K562 (cell line): ENCODE measurements around the gene CMTM4. TPM values are rescaled to one million over a fixed set of nuclear protein-coding genes. Genes with fewer than 3 reads are reported as not detected.

ENCODE experiments used
- ETV1 ChIP-seq: fragments of 450-650 bp; conservative IDR thresholded peaks from 2 replicates; pipeline ENCODE4 v1.6.1; 2016; ENCODE audit warnings: missing genetic modification characterization, control low read depth, low read depth, missing compliant biosample characterization
- HMGN3 ChIP-seq: IDR thresholded peaks from 2 replicates; pipeline ENCODE4 v1.6.1; 2011; ENCODE audit warnings: borderline replicate concordance, low read depth, mild to moderate bottlenecking, mixed read lengths, low read length; ENCODE audit not compliant: insufficient read length; ENCODE audit errors: extremely low read depth
- KDM2B ChIP-seq: fragments of 250-450 bp; sonication (Bioruptor Pico); IDR thresholded peaks from 2 replicates; pipeline ENCODE4 v1.8.0; 2021; ENCODE audit warnings: mild to moderate bottlenecking, moderate library complexity
- MGA ChIP-seq: fragments of 450-650 bp; IDR thresholded peaks from 2 replicates; pipeline ENCODE4 v1.6.1; 2016; ENCODE audit warnings: mild to moderate bottlenecking, moderate library complexity
- MYC ChIP-seq, 2 experiments: fragments of 250-450 bp in 1 of 2; sonication (Bioruptor Pico) in 1 of 2; IDR thresholded peaks; 2 replicates each; pipeline versions ENCODE4 v1.5.1 to v1.6.1; 2012 to 2021; ENCODE audit warnings: low read depth in 2 of 2, borderline replicate concordance in 1 of 2, improper control_type of control experiment in 1 of 2, low read length in 1 of 2, mild to moderate bottlenecking in 1 of 2, moderate library complexity in 1 of 2
- NRF1 ChIP-seq, 2 experiments: fragments of 450-650 bp; IDR thresholded peaks in 1 of 2; conservative IDR thresholded peaks in 1 of 2; 2 replicates each; pipeline ENCODE4 v1.6.1; 2014; ENCODE audit warnings: mild to moderate bottlenecking in 2 of 2
- PHF8 ChIP-seq: fragments of 200-600 bp; sonication (generic); IDR thresholded peaks from 2 replicates; pipeline ENCODE4 v1.6.1; 2012; ENCODE audit warnings: mixed run types, mild to moderate bottlenecking, inconsistent platforms, low read length, moderate library complexity, borderline replicate concordance
- POLR2B ChIP-seq: fragments of 450-650 bp; IDR thresholded peaks from 2 replicates; pipeline ENCODE4 v1.6.1; 2018; ENCODE audit warnings: low read depth; ENCODE audit not compliant: partially characterized antibody
- SRF ChIP-seq, 2 experiments: fragments of 250-450, 450-650 bp in 1 of 2; sonication (Bioruptor Pico) in 1 of 2; sonication (generic) in 1 of 2; formaldehyde crosslinking; IDR thresholded peaks; 2 replicates each; pipeline versions ENCODE4 v1.5.0 to v1.5.1; 2020 to 2022; ENCODE audit warnings: mild to moderate bottlenecking in 1 of 2, missing genetic modification reagents in 1 of 2
- STAT5B ChIP-seq: fragments of 250-450 bp; sonication (Bioruptor Pico); IDR thresholded peaks from 2 replicates; pipeline ENCODE4 v1.8.0; 2021; ENCODE audit warnings: mild to moderate bottlenecking, inconsistent platforms
- ZNF57 ChIP-seq: fragments of 450-650 bp; formaldehyde crosslinking; IDR thresholded peaks from 2 replicates; pipeline ENCODE4 v1.4.0; 2020; ENCODE audit warnings: mild to moderate bottlenecking, moderate library complexity
- polyA plus RNA-seq, 8 experiments: library from polyadenylated mRNA; depleted of rRNA in 4 of 8; stranded (reverse) in 5 of 8; unstranded in 3 of 8; fragments of >200 nt; fragmentation: Nextera tagmentation in 2 of 8; fragmentation: Illumina TruSeq in 1 of 8; extraction: Ambion mirVana in 2 of 8; extraction: Trizol in 1 of 8; gene quantifications; 2 replicates each; pipeline versions ENCODE4 v1.2.1 to v1.2.3, GENCODE V29; 2011 to 2014; ENCODE audit warnings: inconsistent platforms in 1 of 8, missing spikeins in 1 of 8
- total RNA-seq, 7 experiments: library from RNA; depleted of rRNA in 6 of 7; stranded (reverse); fragments of >200 nt in 6 of 7; fragmentation: Illumina TruSeq in 2 of 7; extraction: Trizol in 2 of 7; gene quantifications; 2 replicates each; pipeline versions ENCODE4 v1.2.1 to v1.2.3, GENCODE V29; 2011 to 2021; ENCODE audit warnings: low replicate concordance in 1 of 7
- TF ChIP-seq, protein P1 (sequence below): fragments of 250-450 bp; sonication (Bioruptor Pico); IDR thresholded peaks from 2 replicates; pipeline ENCODE4 v1.8.0; 2022; ENCODE audit warnings: inconsistent platforms, mild to moderate bottlenecking, moderate library complexity, borderline replicate concordance

The CMTM4 gene
- total and polyA plus RNA-seq, 9 of the 15 experiments (the other 6 are each of a cell fraction or from before 2014, with no cell fraction given): 2.0 to 21.3 (median 12.5) TPM

DNA sequence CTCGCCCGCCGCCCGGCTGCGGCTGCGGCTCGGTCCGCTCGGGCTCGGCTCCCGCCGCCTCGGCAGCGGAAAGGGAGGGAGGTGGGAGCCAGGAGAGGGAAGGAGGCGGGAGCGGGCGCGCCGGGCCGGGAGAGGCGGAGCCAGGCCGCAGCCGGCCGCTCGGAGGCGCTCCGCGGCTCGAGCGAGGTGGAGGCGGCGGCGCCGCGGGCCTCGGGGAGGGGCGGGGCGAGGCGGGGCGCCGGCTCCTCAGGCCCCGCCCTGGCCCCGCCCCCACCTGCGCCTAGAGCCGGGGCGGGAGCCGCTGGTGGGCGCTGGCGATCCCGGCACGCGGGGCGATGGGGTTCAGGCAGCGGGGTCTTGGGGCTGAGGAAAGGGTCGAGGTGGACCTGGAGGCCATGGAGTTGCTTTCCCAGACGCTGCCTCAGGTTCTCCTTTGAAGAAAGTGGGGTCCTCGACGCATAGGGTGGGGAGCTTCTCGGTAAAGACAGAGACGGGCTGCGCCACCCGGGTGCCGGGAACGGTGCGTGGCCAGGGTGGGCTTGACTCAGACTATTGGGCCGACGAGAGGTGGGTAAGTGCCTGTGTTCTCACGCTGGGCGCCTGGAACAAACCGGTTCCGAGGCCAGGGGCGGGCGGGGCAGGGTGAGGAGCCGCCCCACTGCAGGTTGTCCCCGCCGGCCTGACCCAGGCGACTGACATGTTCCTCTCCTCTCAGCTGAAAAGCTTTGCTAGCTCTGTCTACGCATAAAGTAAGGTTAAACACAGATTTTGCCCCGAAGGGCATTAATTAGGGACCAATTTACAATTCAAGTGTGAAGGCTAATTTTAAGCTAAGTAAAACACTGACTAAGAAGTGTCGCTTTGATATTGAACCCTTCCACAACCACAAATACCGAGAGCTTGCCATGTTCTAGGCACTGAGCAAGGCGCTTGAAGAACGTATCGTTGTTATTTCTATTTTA lies at the start of gene CMTM4 (continued):
- TF ChIP-seq, protein P1, sequence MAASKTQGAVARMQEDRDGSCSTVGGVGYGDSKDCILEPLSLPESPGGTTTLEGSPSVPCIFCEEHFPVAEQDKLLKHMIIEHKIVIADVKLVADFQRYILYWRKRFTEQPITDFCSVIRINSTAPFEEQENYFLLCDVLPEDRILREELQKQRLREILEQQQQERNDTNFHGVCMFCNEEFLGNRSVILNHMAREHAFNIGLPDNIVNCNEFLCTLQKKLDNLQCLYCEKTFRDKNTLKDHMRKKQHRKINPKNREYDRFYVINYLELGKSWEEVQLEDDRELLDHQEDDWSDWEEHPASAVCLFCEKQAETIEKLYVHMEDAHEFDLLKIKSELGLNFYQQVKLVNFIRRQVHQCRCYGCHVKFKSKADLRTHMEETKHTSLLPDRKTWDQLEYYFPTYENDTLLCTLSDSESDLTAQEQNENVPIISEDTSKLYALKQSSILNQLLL (CRISPR knock-in tag): no peak
- TF ChIP-seq MGA (peak; percentile 46), PHF8 (peak; percentile 69; the same call in 1 of the 2 replicates), NRF1 (conservative IDR thresholded peaks at IDR 0.05 in 1 of 2, IDR thresholded peaks at IDR 0.05 in 1 of 2) (peak; percentile 25 to 34; a peak in 2 of 4 replicates), STAT5B (CRISPR knock-in tag) (no peak), ETV1 (tag) (no peak), POLR2B (peak; percentile 56), ZNF57 (CRISPR knock-in tag) (no peak), SRF (CRISPR knock-in tag; IDR thresholded peaks at IDR 0.05) (0 out of 4 replicates have a peak, but pooled peaks of 1 of the 2 experiments have one; percentile 19), HMGN3 (peak; percentile 22), KDM2B (CRISPR knock-in tag) (0 out of 2 replicates have a peak, but pooled peaks have one; percentile 66), MYC (IDR thresholded peaks at IDR 0.05; ENCODE audit: low read depth, low read length) (no peak), MYC (CRISPR knock-in tag; IDR thresholded peaks at IDR 0.05; ENCODE audit: borderline replicate concordance, low read depth) (peak; percentile 68; the same call in 1 of the 2 replicates)
